ENCODE measurements around the gene RAB6A. TPM values are rescaled to one million over a fixed set of nuclear protein-coding genes. Genes with fewer than 3 reads are reported as not detected.
"Not testable (repeated sequence)": the region's sequence is repeated elsewhere in the genome, so short reads cannot be mapped to it uniquely, and the experiment has no call there.

The RAB6A gene
- total RNA-seq, 1 donor: 158 TPM

DNA sequence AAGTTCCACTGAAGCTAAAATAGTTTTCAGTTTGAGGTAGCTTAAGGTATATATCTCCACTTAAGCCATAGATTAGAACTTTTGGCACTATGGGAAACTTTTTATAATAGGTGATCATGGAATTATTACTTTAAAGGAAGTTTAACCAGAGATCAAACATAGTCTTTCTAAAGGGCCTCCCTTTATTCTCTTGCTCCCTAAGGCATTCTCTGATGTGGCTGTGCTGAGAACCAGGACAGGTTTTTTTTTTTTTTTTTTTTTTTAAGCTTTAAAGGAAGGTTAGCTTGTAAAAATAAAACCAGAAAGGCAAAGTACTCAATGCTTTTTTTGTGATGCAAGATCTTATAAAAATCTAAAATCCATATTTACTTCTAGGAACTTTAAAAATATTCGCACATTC is 23.9 kb upstream of the RAB6A start:
- TF ChIP-seq, protein P1, sequence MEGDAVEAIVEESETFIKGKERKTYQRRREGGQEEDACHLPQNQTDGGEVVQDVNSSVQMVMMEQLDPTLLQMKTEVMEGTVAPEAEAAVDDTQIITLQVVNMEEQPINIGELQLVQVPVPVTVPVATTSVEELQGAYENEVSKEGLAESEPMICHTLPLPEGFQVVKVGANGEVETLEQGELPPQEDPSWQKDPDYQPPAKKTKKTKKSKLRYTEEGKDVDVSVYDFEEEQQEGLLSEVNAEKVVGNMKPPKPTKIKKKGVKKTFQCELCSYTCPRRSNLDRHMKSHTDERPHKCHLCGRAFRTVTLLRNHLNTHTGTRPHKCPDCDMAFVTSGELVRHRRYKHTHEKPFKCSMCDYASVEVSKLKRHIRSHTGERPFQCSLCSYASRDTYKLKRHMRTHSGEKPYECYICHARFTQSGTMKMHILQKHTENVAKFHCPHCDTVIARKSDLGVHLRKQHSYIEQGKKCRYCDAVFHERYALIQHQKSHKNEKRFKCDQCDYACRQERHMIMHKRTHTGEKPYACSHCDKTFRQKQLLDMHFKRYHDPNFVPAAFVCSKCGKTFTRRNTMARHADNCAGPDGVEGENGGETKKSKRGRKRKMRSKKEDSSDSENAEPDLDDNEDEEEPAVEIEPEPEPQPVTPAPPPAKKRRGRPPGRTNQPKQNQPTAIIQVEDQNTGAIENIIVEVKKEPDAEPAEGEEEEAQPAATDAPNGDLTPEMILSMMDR (IDR thresholded peaks at IDR 0.05; ENCODE audit: insufficient read depth, low read length): no peak
- no peak for DNase-seq (ENCODE audit: low read depth)
- no peak overlapping the region for H3K4me3 ChIP-seq (ENCODE audit: low read depth, low read length)

DNA sequence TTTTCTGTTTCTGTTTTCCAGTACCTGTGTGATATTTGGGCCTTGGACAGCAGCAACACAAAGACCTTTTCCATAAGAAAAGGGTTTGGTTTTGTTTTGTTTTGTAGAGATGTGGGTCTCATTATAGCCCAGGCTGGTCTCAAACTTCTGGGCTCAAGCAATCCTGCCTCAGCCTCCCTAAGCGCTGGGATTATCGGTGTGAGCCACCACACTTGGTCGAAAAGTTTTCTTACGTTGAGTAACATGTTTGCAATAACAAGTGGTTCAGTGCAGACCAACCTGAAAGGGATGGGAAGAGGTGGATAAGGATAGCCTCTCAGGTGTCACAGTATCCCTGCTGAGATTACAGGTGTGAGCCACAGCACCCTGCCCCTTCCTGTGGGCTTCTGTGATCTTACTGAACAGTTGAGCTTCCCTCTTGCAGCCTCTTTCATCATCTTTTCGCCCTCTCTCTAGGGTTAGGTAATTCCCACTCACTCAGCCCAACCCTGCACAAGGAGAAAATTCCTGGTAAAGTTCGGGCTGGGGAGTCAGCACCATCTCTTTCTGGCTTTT is 23.3 kb upstream of the RAB6A start:
- DNase-seq (ENCODE audit: low read depth): peak; percentile 68
- H3K4me3 ChIP-seq (ENCODE audit: low read depth, low read length): no peak overlapping the region
- TF ChIP-seq, protein P1 (IDR thresholded peaks at IDR 0.05; ENCODE audit: insufficient read depth, low read length): no peak

DNA sequence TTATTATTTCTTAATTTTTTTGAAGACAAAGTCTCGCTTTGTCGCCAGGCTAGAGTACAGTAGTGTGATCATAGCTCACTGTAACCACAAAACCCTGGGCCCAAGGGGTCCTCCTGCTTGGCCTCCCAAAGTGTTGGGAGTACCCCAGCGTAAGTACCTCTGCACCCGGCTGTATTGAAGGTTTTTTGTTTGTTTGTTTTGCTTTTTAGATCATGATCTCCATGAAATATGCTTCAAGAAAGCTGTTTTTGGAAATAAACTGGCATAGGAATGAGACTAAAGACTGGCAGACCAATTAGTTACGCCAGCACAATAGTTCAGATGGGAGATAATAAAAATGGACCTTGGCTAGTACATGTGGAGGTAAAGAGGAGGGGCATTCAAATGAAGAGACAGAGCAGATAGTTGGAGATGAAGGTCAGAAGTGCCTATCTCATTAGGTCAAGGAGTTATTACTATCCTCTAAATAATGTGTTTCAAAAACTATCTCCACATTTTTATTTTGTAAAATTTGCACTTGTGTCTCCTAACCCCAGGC is 22.7 kb upstream of the RAB6A start:
- no peak for DNase-seq (ENCODE audit: low read depth)
- no peak overlapping the region for H3K4me3 ChIP-seq (ENCODE audit: low read depth, low read length)
- TF ChIP-seq, protein P1 (IDR thresholded peaks at IDR 0.05; ENCODE audit: insufficient read depth, low read length): no peak

DNA sequence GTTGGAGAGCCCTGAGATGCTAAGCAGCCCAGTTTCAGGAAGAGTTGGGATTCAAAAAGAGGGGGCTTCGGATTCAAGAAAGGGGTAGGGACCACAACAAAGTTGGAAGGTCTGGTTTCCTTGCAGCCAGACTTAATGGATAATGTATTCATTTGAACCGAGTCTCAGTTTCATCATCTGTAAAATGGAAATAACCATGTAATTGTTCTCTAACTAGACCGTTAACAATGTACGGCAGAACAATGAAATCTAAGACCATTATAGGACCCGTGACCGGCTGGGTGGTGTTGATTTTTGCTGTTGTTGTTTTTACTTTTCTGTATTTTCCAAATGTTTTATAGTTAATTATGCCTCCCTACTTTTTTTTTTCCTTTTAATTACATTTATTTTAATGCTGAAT is 20.4 kb upstream of the RAB6A start:
- TF ChIP-seq, protein P1 (IDR thresholded peaks at IDR 0.05; ENCODE audit: insufficient read depth, low read length): no peak
- DNase-seq (ENCODE audit: low read depth): no peak
- H3K4me3 ChIP-seq (ENCODE audit: low read depth, low read length): no peak overlapping the region

DNA sequence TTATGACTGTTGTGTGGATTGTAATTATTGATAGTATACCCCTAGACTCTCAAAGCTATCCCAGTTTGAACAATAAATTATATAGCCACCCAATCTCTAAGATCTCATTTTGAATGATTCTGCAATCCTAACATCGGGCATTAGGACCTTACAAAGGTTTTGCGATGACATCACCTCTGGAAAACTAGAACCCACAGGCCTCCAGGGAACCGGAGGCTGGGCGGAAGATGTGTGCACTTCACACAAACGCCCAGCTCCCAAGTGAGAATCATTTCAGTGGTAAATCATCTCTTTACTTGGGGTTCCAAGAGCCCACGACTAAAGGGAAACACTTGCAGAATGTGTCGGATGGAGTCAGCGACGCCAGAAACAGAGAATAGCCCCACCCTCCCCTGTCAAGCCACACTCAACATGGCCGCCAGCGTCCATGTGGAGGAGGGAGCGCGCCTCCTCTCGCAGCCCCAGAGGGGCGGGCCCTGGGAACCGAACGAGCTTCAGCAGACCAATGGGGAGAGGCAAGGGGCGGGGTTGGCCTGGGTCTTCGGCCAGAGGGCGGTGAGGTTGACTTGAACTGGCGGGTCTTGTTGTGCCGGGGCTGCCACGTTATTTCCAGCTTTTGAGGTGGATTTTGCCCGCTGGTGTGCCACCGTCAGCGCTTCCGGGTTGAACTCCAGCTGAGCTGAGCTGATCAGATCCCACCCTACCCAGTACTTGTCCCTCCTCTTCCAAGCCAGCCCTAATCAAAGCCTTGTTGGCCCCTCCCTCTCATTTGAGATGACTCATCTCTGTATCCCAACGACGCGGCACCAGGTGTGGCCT is 18.4 kb upstream of the RAB6A start:
- TF ChIP-seq, protein P1 (IDR thresholded peaks at IDR 0.05; ENCODE audit: insufficient read depth, low read length): no peak
- peak; percentile 96 for DNase-seq (ENCODE audit: low read depth)

DNA sequence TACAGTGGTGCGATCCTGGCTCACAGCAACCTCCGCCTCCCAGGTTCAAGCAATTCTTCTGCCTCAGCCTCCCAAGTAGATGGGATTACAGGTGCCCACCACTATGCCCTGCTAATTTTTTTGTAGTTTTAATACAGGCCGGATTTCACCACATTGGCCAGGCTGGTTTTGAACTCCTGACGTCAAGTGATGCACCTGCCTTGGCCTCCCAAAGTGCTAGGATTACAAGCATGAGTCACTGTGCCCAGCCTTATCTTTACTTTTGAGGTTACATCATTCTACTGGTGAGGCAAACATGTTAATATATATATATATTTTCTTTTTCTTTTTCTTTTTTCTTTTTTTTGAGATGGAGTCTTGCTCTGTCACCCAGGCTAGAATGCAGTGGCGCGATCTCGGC is 9.9 kb upstream of the RAB6A start:
- DNase-seq (ENCODE audit: low read depth); H3K4me3 ChIP-seq (ENCODE audit: low read depth, low read length): not testable (repeated sequence)

More for the DNA sequence above, 18.4 kb upstream of the RAB6A start:
- H3K4me3 ChIP-seq (ENCODE audit: low read depth, low read length): peak overlapping the region; percentile 78

DNA sequence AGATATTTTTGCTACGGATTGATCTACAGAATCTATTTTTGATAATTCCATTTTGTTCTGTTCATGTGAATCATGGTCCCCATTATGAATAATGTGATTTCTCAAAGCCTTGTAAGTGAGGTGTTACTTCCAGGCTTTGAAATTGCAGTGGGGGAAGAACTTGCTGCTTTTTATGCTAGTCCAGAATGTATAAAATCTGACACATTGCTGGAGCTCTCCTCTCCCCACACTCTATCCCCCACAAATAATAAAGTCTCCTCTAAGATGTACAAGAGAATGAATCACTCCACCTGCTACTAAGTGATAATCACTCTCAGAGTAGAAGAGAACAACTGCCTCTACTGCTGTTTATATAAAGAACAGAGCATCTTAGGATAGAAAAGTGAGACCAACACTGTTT is 5.9 kb upstream of the RAB6A start:
- TF ChIP-seq, protein P1 (IDR thresholded peaks at IDR 0.05; ENCODE audit: insufficient read depth, low read length): no peak
- no peak for DNase-seq (ENCODE audit: low read depth)
- no peak overlapping the region for H3K4me3 ChIP-seq (ENCODE audit: low read depth, low read length)

All from fibroblast of the aortic adventitia (primary cell).